ENCODE results near the gene PDE6B. TPM values are rescaled to one million over a fixed set of nuclear protein-coding genes. Genes with fewer than 3 reads are reported as not detected.

PDE6B gene
- total and polyA plus RNA-seq, 2 donors (not counting 1 experiment from before 2014, with no cell fraction given) = 2.1 TPM; not detected in 1

GRCh38 chr4:577499-578450 lies 47.6 kb upstream of the PDE6B start:
- Histone ChIP-seq H3K36me3 (ENCODE audit: control insufficient read depth, insufficient read depth, low read length) (no peaks in the 10 kb centered on the region), H3K4me3 (replicated peaks in 1 of 4; ENCODE audit: control extremely low read depth in 1 of 4, insufficient read depth in 1 of 4, low read depth in 3 of 4, low read length in 4 of 4) (no peak overlapping the region), H3K9me3 (ENCODE audit: control insufficient read depth, insufficient read depth, low read depth, low read length) (no peaks in the 10 kb centered on the region), H3K79me2 (ENCODE audit: control insufficient read depth, insufficient read depth, low read length) (no peaks in the 10 kb centered on the region), H4K20me1 (ENCODE audit: control insufficient read depth, extremely low read depth, insufficient read depth, low read length) (no peaks in the 10 kb centered on the region), H3K4me2 (ENCODE audit: extremely low read depth, insufficient read depth, low read length) (no peak overlapping the region), H2AFZ (ENCODE audit: low read length) (no peak overlapping the region), H3K27ac (ENCODE audit: insufficient read depth, low read length) (no peak overlapping the region), H3K9ac (ENCODE audit: insufficient read depth, low read length) (no peak overlapping the region), H3K27me3 (ENCODE audit: control insufficient read depth, insufficient read depth, low read length) (peaks cover 24% of the 10 kb centered on the region), H3K4me1 (ENCODE audit: control insufficient read depth, extremely low read depth, insufficient read depth, low read length) (no peaks in the 10 kb centered on the region)
- DNase-seq (ENCODE audit: low read depth in 2 of 2) = peak; percentile 32 to 36
- TF ChIP-seq EZH2 (IDR thresholded peaks at IDR 0.05; ENCODE audit: low read length, missing control alignments) = peak; percentile 58
- TF ChIP-seq CTCF (conservative IDR thresholded peaks at IDR 0.05 in 1 of 2, IDR thresholded peaks at IDR 0.05 in 1 of 2; ENCODE audit: low read depth in 1 of 2, low read length in 2 of 2) = no peak

GRCh38 chr4:578451-579443 lies 46.6 kb upstream of the PDE6B start:
- Histone ChIP-seq H3K9me3 (ENCODE audit: control insufficient read depth, insufficient read depth, low read depth, low read length) (no peaks in the 10 kb centered on the region), H3K36me3 (ENCODE audit: control insufficient read depth, insufficient read depth, low read length) (no peaks in the 10 kb centered on the region), H3K27me3 (ENCODE audit: control insufficient read depth, insufficient read depth, low read length) (peaks cover 22% of the 10 kb centered on the region), H3K4me1 (ENCODE audit: control insufficient read depth, extremely low read depth, insufficient read depth, low read length) (no peaks in the 10 kb centered on the region), H2AFZ (ENCODE audit: low read length) (no peak overlapping the region), H3K27ac (ENCODE audit: insufficient read depth, low read length) (no peak overlapping the region), H3K4me3 (replicated peaks in 1 of 4; ENCODE audit: control extremely low read depth in 1 of 4, insufficient read depth in 1 of 4, low read depth in 3 of 4, low read length in 4 of 4) (no peak overlapping the region), H3K9ac (ENCODE audit: insufficient read depth, low read length) (no peak overlapping the region), H3K79me2 (ENCODE audit: control insufficient read depth, insufficient read depth, low read length) (no peaks in the 10 kb centered on the region), H3K4me2 (ENCODE audit: extremely low read depth, insufficient read depth, low read length) (no peak overlapping the region), H4K20me1 (ENCODE audit: control insufficient read depth, extremely low read depth, insufficient read depth, low read length) (no peaks in the 10 kb centered on the region)
- TF ChIP-seq EZH2 (IDR thresholded peaks at IDR 0.05; ENCODE audit: low read length, missing control alignments) (peak; percentile 6), CTCF (conservative IDR thresholded peaks at IDR 0.05 in 1 of 2, IDR thresholded peaks at IDR 0.05 in 1 of 2; ENCODE audit: low read depth in 1 of 2, low read length in 2 of 2) (no peak)
- DNase-seq (ENCODE audit: low read depth in 2 of 2) = no peak

Data from fibroblast of lung (primary cell).